Measurements from ENCODE around the gene BAIAP2.
"Not testable (repeated sequence)": the region's sequence is repeated elsewhere in the genome, so short reads cannot be mapped to it uniquely, and the experiment has no call there.

Gene BAIAP2

GRCh38 chr17:81016575-81016974 is 18.4 kb upstream of the BAIAP2 start:
- no peak overlapping the region for H3K9ac ChIP-seq (ENCODE audit: low read depth, low read length)
- 0 out of 2 replicates have a peak, but pooled peaks cover 4% of the 10 kb centered on the region for H3K4me1 ChIP-seq (ENCODE audit: control insufficient read depth, insufficient read depth, low read length)
- no peak overlapping the region for H3K4me3 ChIP-seq (ENCODE audit: low read depth, low read length)
- no peaks in the 10 kb centered on the region for H3K27me3 ChIP-seq (ENCODE audit: control insufficient read depth, insufficient read depth, low read length)
- H3K9me3 ChIP-seq (ENCODE audit: control insufficient read depth, insufficient read depth, low read length): no peaks in the 10 kb centered on the region
- no peak overlapping the region for H3K27ac ChIP-seq (ENCODE audit: low read depth, low read length)
- no peaks in the 10 kb centered on the region for H3K36me3 ChIP-seq (ENCODE audit: control insufficient read depth, insufficient read depth, low read length)

GRCh38 chr17:81017330-81017729 is 17.6 kb upstream of the BAIAP2 start:
- H3K9me3 ChIP-seq (ENCODE audit: control insufficient read depth, insufficient read depth, low read length); H3K9ac ChIP-seq (ENCODE audit: low read depth, low read length); H3K36me3 ChIP-seq (ENCODE audit: control insufficient read depth, insufficient read depth, low read length); H3K4me3 ChIP-seq (ENCODE audit: low read depth, low read length); H3K27ac ChIP-seq (ENCODE audit: low read depth, low read length); H3K4me1 ChIP-seq (ENCODE audit: control insufficient read depth, insufficient read depth, low read length); H3K27me3 ChIP-seq (ENCODE audit: control insufficient read depth, insufficient read depth, low read length): not testable (repeated sequence)

GRCh38 chr17:81018044-81018802 is 16.7 kb upstream of the BAIAP2 start:
- H3K9ac ChIP-seq (ENCODE audit: low read depth, low read length): no peak overlapping the region
- H3K36me3 ChIP-seq (ENCODE audit: control insufficient read depth, insufficient read depth, low read length): no peaks in the 10 kb centered on the region
- no peak overlapping the region for H3K27ac ChIP-seq (ENCODE audit: low read depth, low read length)
- no peaks in the 10 kb centered on the region for H3K27me3 ChIP-seq (ENCODE audit: control insufficient read depth, insufficient read depth, low read length)
- 0 out of 2 replicates have a peak, but pooled peaks cover 4% of the 10 kb centered on the region for H3K4me1 ChIP-seq (ENCODE audit: control insufficient read depth, insufficient read depth, low read length)
- H3K9me3 ChIP-seq (ENCODE audit: control insufficient read depth, insufficient read depth, low read length): no peaks in the 10 kb centered on the region
- no peak overlapping the region for H3K4me3 ChIP-seq (ENCODE audit: low read depth, low read length)

- H3K9me3 ChIP-seq (ENCODE audit: control insufficient read depth, insufficient read depth, low read length): no peaks in the 10 kb centered on the region
- H3K27me3 ChIP-seq (ENCODE audit: control insufficient read depth, insufficient read depth, low read length): no peaks in the 10 kb centered on the region
- no peak overlapping the region for H3K9ac ChIP-seq (ENCODE audit: low read depth, low read length)
- H3K4me3 ChIP-seq (ENCODE audit: low read depth, low read length): no peak overlapping the region
- H3K27ac ChIP-seq (ENCODE audit: low read depth, low read length): no peak overlapping the region
- H3K4me1 ChIP-seq (ENCODE audit: control insufficient read depth, insufficient read depth, low read length): peaks cover 7% of the 10 kb centered on the region; the same call in 1 of the 2 replicates
- H3K36me3 ChIP-seq (ENCODE audit: control insufficient read depth, insufficient read depth, low read length): no peaks in the 10 kb centered on the region
These were observed 15.1 kb upstream of the BAIAP2 start for GRCh38 chr17:81019563-81020442.

- Histone ChIP-seq H3K36me3 (ENCODE audit: control insufficient read depth, insufficient read depth, low read length) (no peaks in the 10 kb centered on the region), H3K27me3 (ENCODE audit: control insufficient read depth, insufficient read depth, low read length) (no peaks in the 10 kb centered on the region), H3K9ac (ENCODE audit: low read depth, low read length) (no peak overlapping the region), H3K4me1 (ENCODE audit: control insufficient read depth, insufficient read depth, low read length) (peaks cover 7% of the 10 kb centered on the region; the same call in 1 of the 2 replicates), H3K27ac (ENCODE audit: low read depth, low read length) (no peak overlapping the region), H3K4me3 (ENCODE audit: low read depth, low read length) (no peak overlapping the region), H3K9me3 (ENCODE audit: control insufficient read depth, insufficient read depth, low read length) (no peaks in the 10 kb centered on the region)
These were observed 14.5 kb upstream of the BAIAP2 start for GRCh38 chr17:81020443-81020766.

- Histone ChIP-seq H3K9ac (ENCODE audit: low read depth, low read length) (no peak overlapping the region), H3K4me3 (ENCODE audit: low read depth, low read length) (no peak overlapping the region), H3K27ac (ENCODE audit: low read depth, low read length) (no peak overlapping the region), H3K27me3 (ENCODE audit: control insufficient read depth, insufficient read depth, low read length) (no peaks in the 10 kb centered on the region), H3K4me1 (ENCODE audit: control insufficient read depth, insufficient read depth, low read length) (peaks cover 7% of the 10 kb centered on the region; the same call in 1 of the 2 replicates), H3K36me3 (ENCODE audit: control insufficient read depth, insufficient read depth, low read length) (no peaks in the 10 kb centered on the region), H3K9me3 (ENCODE audit: control insufficient read depth, insufficient read depth, low read length) (no peaks in the 10 kb centered on the region)
These were observed 14.0 kb upstream of the BAIAP2 start for GRCh38 chr17:81020767-81021497.

GRCh38 chr17:81021531-81022343 is 13.2 kb upstream of the BAIAP2 start:
- Histone ChIP-seq H3K27me3 (ENCODE audit: control insufficient read depth, insufficient read depth, low read length) (no peaks in the 10 kb centered on the region), H3K9ac (ENCODE audit: low read depth, low read length) (no peak overlapping the region), H3K4me3 (ENCODE audit: low read depth, low read length) (no peak overlapping the region), H3K36me3 (ENCODE audit: control insufficient read depth, insufficient read depth, low read length) (no peaks in the 10 kb centered on the region), H3K9me3 (ENCODE audit: control insufficient read depth, insufficient read depth, low read length) (no peaks in the 10 kb centered on the region), H3K4me1 (ENCODE audit: control insufficient read depth, insufficient read depth, low read length) (peaks cover 7% of the 10 kb centered on the region; the same call in 1 of the 2 replicates), H3K27ac (ENCODE audit: low read depth, low read length) (no peak overlapping the region)

- Histone ChIP-seq H3K4me1 (ENCODE audit: control insufficient read depth, insufficient read depth, low read length) (peaks cover 7% of the 10 kb centered on the region; the same call in 1 of the 2 replicates), H3K9ac (ENCODE audit: low read depth, low read length) (no peak overlapping the region), H3K9me3 (ENCODE audit: control insufficient read depth, insufficient read depth, low read length) (no peaks in the 10 kb centered on the region), H3K4me3 (ENCODE audit: low read depth, low read length) (no peak overlapping the region), H3K27ac (ENCODE audit: low read depth, low read length) (no peak overlapping the region), H3K36me3 (ENCODE audit: control insufficient read depth, insufficient read depth, low read length) (no peaks in the 10 kb centered on the region), H3K27me3 (ENCODE audit: control insufficient read depth, insufficient read depth, low read length) (no peaks in the 10 kb centered on the region)
These were observed 12.6 kb upstream of the BAIAP2 start for GRCh38 chr17:81022344-81022676.

- H3K36me3 ChIP-seq (ENCODE audit: control insufficient read depth, insufficient read depth, low read length): no peaks in the 10 kb centered on the region
- no peaks in the 10 kb centered on the region for H3K27me3 ChIP-seq (ENCODE audit: control insufficient read depth, insufficient read depth, low read length)
- H3K4me1 ChIP-seq (ENCODE audit: control insufficient read depth, insufficient read depth, low read length): peaks cover 3% of the 10 kb centered on the region; the same call in 1 of the 2 replicates
- H3K9ac ChIP-seq (ENCODE audit: low read depth, low read length): no peak overlapping the region
- H3K27ac ChIP-seq (ENCODE audit: low read depth, low read length): no peak overlapping the region
- H3K4me3 ChIP-seq (ENCODE audit: low read depth, low read length): no peak overlapping the region
- no peaks in the 10 kb centered on the region for H3K9me3 ChIP-seq (ENCODE audit: control insufficient read depth, insufficient read depth, low read length)
These were observed 9.7 kb upstream of the BAIAP2 start for GRCh38 chr17:81025065-81025740.

- Histone ChIP-seq H3K9ac (ENCODE audit: low read depth, low read length) (no peak overlapping the region), H3K4me1 (ENCODE audit: control insufficient read depth, insufficient read depth, low read length) (peaks cover 3% of the 10 kb centered on the region; the same call in 1 of the 2 replicates), H3K9me3 (ENCODE audit: control insufficient read depth, insufficient read depth, low read length) (no peaks in the 10 kb centered on the region), H3K27me3 (ENCODE audit: control insufficient read depth, insufficient read depth, low read length) (no peaks in the 10 kb centered on the region), H3K27ac (ENCODE audit: low read depth, low read length) (no peak overlapping the region), H3K4me3 (ENCODE audit: low read depth, low read length) (no peak overlapping the region), H3K36me3 (ENCODE audit: control insufficient read depth, insufficient read depth, low read length) (no peaks in the 10 kb centered on the region)
These were observed 9.2 kb upstream of the BAIAP2 start for GRCh38 chr17:81025741-81026129.

All from HUES48 (cell line).